ENCODE measurements around the gene GPC6.

Gene GPC6

DNA sequence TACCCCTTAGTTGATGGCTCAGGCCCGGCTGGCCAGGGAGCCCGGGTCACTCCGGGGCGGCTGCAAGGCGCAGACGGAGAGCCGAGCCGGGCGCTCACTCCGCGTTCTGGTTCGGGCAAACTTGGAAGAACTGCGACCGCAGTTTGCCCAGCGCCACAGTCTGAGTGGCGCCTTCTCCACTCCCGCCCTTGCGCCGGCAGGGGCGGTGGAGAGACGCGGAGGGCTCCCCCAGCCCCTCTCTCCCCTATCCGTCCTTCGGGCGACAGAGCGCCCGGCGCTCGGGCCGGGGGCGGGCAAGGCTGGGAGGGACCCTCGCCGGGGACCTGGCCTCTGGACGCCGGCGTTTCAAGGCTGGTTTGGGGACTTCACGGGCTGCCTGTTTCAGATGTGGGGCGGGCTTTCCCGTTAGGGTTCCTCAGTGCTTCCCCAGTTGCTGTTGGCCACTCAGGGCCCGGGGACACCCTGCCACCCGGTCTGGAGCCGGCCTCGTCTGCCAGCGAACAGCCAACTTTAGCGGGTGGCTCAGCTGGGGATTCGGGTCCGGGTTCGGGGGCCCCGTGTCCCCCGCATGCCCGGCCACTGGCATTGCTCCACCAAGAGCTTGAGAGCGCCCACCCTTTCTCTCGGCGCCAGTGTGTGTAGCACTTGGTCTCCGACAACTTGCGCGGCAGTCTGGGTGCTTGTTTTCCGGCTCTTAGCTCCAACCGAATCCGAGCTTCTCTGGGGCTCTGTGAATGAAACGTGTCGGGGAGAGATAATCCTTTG lies 1.5 kb downstream of the GPC6 start:
- Histone ChIP-seq H3K4me3 (ENCODE audit: low read depth, low read length, poor library complexity, severe bottlenecking) (no peak overlapping the region), H3K36me3 (ENCODE audit: insufficient read depth, low read length) (no peaks in the 10 kb centered on the region)

DNA sequence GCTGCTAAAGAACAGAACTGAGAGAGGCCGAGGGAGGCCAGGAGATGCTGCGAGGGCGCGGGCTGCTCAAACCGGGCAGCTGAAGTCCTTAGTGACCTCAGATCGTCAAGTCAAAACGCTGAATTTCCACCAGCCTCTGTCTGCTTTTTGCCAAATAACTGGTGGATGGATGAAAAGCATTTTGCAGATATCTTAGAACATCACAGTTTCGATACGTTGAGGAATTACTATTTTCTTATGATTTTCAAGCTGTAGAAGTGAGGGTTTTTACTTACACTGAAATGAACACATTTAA lies 2.0 kb downstream of the GPC6 start:
- TF ChIP-seq, protein P1, sequence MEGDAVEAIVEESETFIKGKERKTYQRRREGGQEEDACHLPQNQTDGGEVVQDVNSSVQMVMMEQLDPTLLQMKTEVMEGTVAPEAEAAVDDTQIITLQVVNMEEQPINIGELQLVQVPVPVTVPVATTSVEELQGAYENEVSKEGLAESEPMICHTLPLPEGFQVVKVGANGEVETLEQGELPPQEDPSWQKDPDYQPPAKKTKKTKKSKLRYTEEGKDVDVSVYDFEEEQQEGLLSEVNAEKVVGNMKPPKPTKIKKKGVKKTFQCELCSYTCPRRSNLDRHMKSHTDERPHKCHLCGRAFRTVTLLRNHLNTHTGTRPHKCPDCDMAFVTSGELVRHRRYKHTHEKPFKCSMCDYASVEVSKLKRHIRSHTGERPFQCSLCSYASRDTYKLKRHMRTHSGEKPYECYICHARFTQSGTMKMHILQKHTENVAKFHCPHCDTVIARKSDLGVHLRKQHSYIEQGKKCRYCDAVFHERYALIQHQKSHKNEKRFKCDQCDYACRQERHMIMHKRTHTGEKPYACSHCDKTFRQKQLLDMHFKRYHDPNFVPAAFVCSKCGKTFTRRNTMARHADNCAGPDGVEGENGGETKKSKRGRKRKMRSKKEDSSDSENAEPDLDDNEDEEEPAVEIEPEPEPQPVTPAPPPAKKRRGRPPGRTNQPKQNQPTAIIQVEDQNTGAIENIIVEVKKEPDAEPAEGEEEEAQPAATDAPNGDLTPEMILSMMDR (IDR thresholded peaks at IDR 0.05; ENCODE audit: low read length) = no peak
- no peak for TF ChIP-seq EZH2 (IDR thresholded peaks at IDR 0.05; ENCODE audit: borderline replicate concordance, low read length)
- no peaks in the 10 kb centered on the region for H4K20me1 ChIP-seq (ENCODE audit: insufficient read depth, low read length)
- H3K36me3 ChIP-seq (ENCODE audit: insufficient read depth, low read length) = no peaks in the 10 kb centered on the region
- no peak overlapping the region for H3K9ac ChIP-seq (ENCODE audit: low read length)
- H3K79me2 ChIP-seq (ENCODE audit: insufficient read depth, low read length) = no peaks in the 10 kb centered on the region
- H3K4me1 ChIP-seq (ENCODE audit: insufficient read depth, low read length, severe bottlenecking) = no peaks in the 10 kb centered on the region
- no peak overlapping the region for H3K4me2 ChIP-seq (ENCODE audit: low read length)
- no peak overlapping the region for H2AFZ ChIP-seq (ENCODE audit: low read length)
- no peaks in the 10 kb centered on the region for H3F3A ChIP-seq (ENCODE audit: insufficient read depth, low read length)
- H3K9me3 ChIP-seq (ENCODE audit: low read length) = no peaks in the 10 kb centered on the region
- no peak overlapping the region for H3K4me3 ChIP-seq (ENCODE audit: low read depth, low read length, poor library complexity, severe bottlenecking)
- H3K9me2 ChIP-seq (ENCODE audit: low read depth, low read length) = no peaks in the 10 kb centered on the region
- H3K27me3 ChIP-seq (ENCODE audit: insufficient read depth, low read length) = no peaks in the 10 kb centered on the region
- H3K27ac ChIP-seq (ENCODE audit: low read depth, low read length, poor library complexity, severe bottlenecking) = no peak overlapping the region

More for the DNA sequence above, 1.5 kb downstream of the GPC6 start:
- Histone ChIP-seq H4K20me1 (ENCODE audit: insufficient read depth, low read length) (no peaks in the 10 kb centered on the region), H3K27ac (ENCODE audit: low read depth, low read length, poor library complexity, severe bottlenecking) (no peak overlapping the region), H3K27me3 (ENCODE audit: insufficient read depth, low read length) (no peaks in the 10 kb centered on the region), H3K9me2 (ENCODE audit: low read depth, low read length) (no peaks in the 10 kb centered on the region), H3K79me2 (ENCODE audit: insufficient read depth, low read length) (no peaks in the 10 kb centered on the region), H3K9me3 (ENCODE audit: low read length) (no peaks in the 10 kb centered on the region), H3F3A (ENCODE audit: insufficient read depth, low read length) (no peaks in the 10 kb centered on the region), H3K4me2 (ENCODE audit: low read length) (no peak overlapping the region), H3K9ac (ENCODE audit: low read length) (no peak overlapping the region), H2AFZ (ENCODE audit: low read length) (no peak overlapping the region), H3K4me1 (ENCODE audit: insufficient read depth, low read length, severe bottlenecking) (no peaks in the 10 kb centered on the region)
- no peak for TF ChIP-seq EZH2 (IDR thresholded peaks at IDR 0.05; ENCODE audit: borderline replicate concordance, low read length)
- TF ChIP-seq, protein P1 (IDR thresholded peaks at IDR 0.05; ENCODE audit: low read length) = no peak

DNA sequence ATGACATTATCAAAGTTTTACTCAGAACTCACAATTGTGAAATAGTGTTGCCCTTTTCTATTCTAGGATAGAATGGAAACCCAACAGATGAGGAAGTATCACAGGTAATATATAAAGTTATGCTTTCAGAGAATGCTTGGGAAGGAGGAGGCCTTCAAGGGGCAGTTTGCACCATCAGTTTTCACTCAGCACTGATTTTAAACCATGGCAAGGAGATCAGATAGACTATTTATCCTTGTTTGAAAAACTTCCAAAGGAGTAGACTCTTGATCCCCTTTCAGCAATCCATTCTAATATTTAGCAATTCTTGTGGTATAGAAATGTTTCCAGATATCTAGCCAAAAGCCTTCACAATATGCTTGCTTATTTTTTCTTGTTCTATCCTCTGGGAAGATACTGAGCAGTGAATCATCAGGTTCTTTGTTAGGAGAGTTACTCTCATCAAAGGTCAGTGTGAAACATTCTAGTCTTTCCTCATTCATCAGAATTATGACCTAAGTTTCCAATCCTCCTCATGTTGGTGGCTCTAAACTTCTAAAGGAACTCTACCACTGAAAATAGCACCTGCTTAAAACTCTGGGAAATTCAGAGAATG lies 3.8 kb downstream of the GPC6 start:
- Histone ChIP-seq H3K9me3 (ENCODE audit: low read length) (no peaks in the 10 kb centered on the region), H3F3A (ENCODE audit: insufficient read depth, low read length) (no peaks in the 10 kb centered on the region), H3K9ac (ENCODE audit: low read length) (no peak overlapping the region), H3K27me3 (ENCODE audit: insufficient read depth, low read length) (no peaks in the 10 kb centered on the region), H3K9me2 (ENCODE audit: low read depth, low read length) (no peaks in the 10 kb centered on the region), H3K4me1 (ENCODE audit: insufficient read depth, low read length, severe bottlenecking) (no peaks in the 10 kb centered on the region), H2AFZ (ENCODE audit: low read length) (no peak overlapping the region), H3K4me2 (ENCODE audit: low read length) (no peak overlapping the region), H3K4me3 (ENCODE audit: low read depth, low read length, poor library complexity, severe bottlenecking) (no peak overlapping the region), H3K79me2 (ENCODE audit: insufficient read depth, low read length) (no peaks in the 10 kb centered on the region), H3K36me3 (ENCODE audit: insufficient read depth, low read length) (no peaks in the 10 kb centered on the region), H4K20me1 (ENCODE audit: insufficient read depth, low read length) (no peaks in the 10 kb centered on the region), H3K27ac (ENCODE audit: low read depth, low read length, poor library complexity, severe bottlenecking) (no peak overlapping the region)
- no peak for TF ChIP-seq EZH2 (IDR thresholded peaks at IDR 0.05; ENCODE audit: borderline replicate concordance, low read length)
- TF ChIP-seq, protein P1 (IDR thresholded peaks at IDR 0.05; ENCODE audit: low read length) = no peak

All from OCI-LY1 (cell line).